GM13977 (cell line): ENCODE data around the gene SSTR3.
"Not testable (repeated sequence)": the region's sequence is repeated elsewhere in the genome, so short reads cannot be mapped to it uniquely, and the experiment has no call there.

Source experiments
- DNase-seq: peaks from one replicate; pipeline ENCODE4 v3.0.0; 2012; ENCODE audit warnings: low spot score
- CTCF ChIP-seq: IDR thresholded peaks from 2 replicates; pipeline ENCODE4 v1.5.1; 2012; ENCODE audit warnings: mild to moderate bottlenecking, control low read depth; ENCODE audit not compliant: insufficient read depth; ENCODE audit errors: extremely low read depth, missing control alignments
- in situ Hi-C: fragments of 300-500 bp; cut with MboI; formaldehyde crosslinking; loops from one replicate; pipeline ENCODE4 v1.12.0; 2022; ENCODE audit warnings: low sequenced_read_pairs, low pct_unique_long_range_greater_than_20kb, mixed read lengths, inconsistent platforms; ENCODE audit not compliant: unreplicated experiment

The SSTR3 gene

GRCh38 chr22:37256075-37256726, 43.9 kb upstream of the SSTR3 start:
- DNase-seq, result no peak
- in situ Hi-C loops, result no loop called here
- TF ChIP-seq CTCF, result no peak

- in situ Hi-C loops, result no loop called here
- no peak for DNase-seq
- TF ChIP-seq CTCF, result no peak
These were observed 43.3 kb upstream of the SSTR3 start for GRCh38 chr22:37255558-37256006.

- in situ Hi-C loops, result no loop called here
- no peak for TF ChIP-seq CTCF
These were observed 42.6 kb upstream of the SSTR3 start for GRCh38 chr22:37254867-37255233.

GRCh38 chr22:37254209-37254866, 42.1 kb upstream of the SSTR3 start:
- TF ChIP-seq CTCF, result no peak
- in situ Hi-C loops, result no loop called here
- DNase-seq, result no peak

More at GRCh38 chr22:37254867-37255233, 42.6 kb upstream of the SSTR3 start:
- no peak for DNase-seq

- no peak for DNase-seq
- no peak for TF ChIP-seq CTCF
- in situ Hi-C loops, result no loop called here
These were observed 40.9 kb upstream of the SSTR3 start for GRCh38 chr22:37253126-37253660.

GRCh38 chr22:37251836-37252235, 39.6 kb upstream of the SSTR3 start:
- in situ Hi-C loops, DNase-seq: not testable (repeated sequence)

GRCh38 chr22:37249986-37250385, 37.7 kb upstream of the SSTR3 start:
- no peak for TF ChIP-seq CTCF
- DNase-seq, result no peak
- in situ Hi-C loops, result no loop called here
